Sigmoid colon (tissue), 4 donors: ENCODE data around the gene NDUFA12.

ENCODE experiments used
- CTCF ChIP-seq, 4 experiments: fragments of 450-650 bp in 3 of 4; fragments of 200-600 bp in 1 of 4; IDR thresholded peaks; one replicate each; pipeline ENCODE4 v1.5.1; 2016 to 2019; ENCODE audit warnings: antibody characterized with exemption in 4 of 4, mild to moderate bottlenecking in 3 of 4, moderate library complexity in 2 of 4
- POLR2AphosphoS5 ChIP-seq, 4 donors: sonication (generic); formaldehyde crosslinking; IDR thresholded peaks; one replicate each; pipeline ENCODE4 v1.6.1; 2017; ENCODE audit warnings: antibody characterized with exemption in 4 of 4

- no peak for TF ChIP-seq POLR2AphosphoS5 (IDR thresholded peaks at IDR 0.05)
- no peak for TF ChIP-seq CTCF (IDR thresholded peaks at IDR 0.05)
These were observed 31.6 kb downstream of the NDUFA12 start for GRCh38 chr12:94971923-94972322.
